Hepatic stellate cell (primary cell): ENCODE results near the gene PTPRG.
"Not testable (repeated sequence)": the region's sequence is repeated elsewhere in the genome, so short reads cannot be mapped to it uniquely, and the experiment has no call there.

Experiments
- DNase-seq: peaks from one replicate; pipeline ENCODE4 v3.0.0; 2011; ENCODE audit warnings: low spot score

The PTPRG gene

DNA sequence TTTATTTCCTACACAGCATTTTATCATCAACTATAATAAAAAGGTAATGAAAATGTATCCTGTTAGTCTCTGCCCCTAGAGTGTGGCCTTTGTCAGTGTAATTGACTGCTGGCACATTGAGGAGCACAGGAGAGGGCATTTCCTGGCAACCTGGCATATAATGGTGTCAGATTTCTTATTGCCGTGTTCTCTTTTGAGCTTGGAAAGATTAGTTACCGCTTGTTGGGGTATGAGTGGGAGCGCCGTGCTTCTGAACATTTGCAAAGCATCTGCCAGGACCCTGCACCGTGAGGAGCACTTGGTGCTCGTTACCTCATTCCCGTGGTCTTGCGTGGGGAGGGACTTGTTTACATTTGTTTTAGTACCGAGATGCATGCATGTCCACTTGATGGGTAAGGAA is 124.4 kb downstream of the PTPRG start:
- DNase-seq, result no peak

DNA sequence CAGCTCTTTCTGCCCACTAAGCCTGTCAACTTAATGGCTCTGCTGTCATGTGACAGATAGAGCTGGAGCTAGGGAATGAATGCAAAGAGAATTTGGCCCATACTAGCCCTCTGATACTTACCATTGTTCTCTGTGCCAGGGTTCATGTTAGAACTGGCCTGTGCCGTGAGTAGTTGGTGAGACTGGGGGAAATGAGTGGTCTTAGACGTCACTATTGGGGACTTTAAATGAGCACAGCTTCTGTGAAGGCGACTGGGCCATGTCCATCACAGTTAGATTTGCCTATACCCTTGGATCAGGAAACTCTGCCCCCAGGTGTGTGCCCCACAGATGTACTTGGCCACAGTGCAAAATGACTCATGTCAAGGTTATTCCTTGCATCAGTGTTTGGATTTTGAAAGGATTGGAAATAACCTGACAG is 124.9 kb downstream of the PTPRG start:
- DNase-seq, result no peak

DNA sequence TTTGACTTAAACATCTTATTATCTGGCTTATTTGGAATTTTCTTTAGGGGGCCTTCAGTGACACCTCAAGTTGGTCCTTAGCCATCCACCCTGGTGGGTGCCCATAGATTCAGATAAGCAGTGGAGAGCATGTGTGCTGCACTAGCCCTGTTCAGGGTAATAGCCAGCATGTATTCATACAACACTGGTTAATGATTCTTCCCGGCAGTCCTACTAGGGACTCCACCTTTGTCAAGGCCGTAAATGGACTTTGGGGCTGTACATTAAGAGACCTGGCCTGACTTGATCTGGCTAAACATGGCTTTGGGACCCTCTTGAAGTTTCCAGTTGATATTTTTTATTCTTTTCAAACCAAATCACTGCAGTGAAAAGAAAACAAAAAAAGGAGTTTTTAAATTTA is 125.8 kb downstream of the PTPRG start:
- DNase-seq, result no peak

DNA sequence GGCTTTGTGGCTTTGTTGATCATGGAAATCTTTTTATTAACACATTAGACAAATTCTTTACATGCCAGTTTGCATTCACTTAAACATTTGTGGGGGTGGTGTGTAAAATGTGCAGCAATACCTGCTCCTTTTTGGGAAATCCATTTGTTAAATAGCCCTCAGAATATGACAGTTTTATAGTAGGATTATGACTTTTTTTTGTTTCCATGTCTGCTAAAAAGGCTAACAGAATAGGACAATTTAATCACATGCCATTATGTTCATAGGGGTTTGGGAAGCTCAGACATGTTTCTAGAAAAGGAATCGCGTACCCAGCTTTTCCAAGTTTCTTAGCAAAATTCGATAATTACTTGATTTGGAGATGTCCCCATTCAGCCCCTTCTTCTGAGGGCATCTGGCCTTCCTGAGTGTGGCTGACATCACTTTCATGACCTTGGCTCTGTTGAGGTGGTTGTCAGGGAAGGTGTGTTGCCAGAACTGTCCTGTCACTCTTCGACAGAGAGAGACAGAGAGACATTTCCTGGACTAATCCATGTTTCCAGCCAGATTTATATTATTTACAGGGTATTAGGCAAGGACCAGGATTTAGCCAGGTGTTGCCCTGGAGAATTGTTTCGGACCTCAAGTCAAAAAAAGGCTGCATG is 126.4 kb downstream of the PTPRG start:
- DNase-seq, result no peak

DNA sequence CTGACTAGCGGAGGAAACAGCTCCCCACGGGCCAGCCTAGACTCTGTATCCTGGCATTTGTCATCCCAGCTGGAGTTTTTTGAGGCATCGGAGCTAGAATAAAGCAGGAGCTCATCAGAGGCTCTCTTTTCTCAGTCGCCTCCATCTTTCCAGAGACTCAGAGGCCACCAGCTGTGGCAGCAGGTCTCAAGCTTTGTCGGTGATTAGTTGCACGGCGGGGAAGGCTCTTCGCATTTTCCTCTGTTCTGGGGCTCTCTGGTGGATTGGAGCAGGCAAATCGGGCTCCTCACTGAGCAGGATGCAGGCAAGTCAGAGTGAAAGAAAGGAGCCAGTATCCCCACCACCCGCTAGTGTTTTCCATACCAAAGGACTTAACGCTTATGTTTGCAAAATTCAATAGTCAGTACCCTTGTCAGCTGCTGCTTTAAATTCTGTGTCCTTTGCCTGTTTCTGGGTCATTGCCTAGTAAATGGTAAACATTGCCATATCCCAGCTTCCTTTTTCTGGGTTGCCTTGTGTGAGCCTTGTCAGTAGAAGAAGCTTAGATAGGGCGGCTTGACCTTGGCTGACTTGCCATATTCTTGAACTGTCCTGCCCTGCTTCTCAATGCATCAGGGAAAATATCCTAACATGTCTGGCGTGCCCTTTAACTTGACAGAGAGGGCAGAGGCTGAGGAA is 127.1 kb downstream of the PTPRG start:
- no peak for DNase-seq

DNA sequence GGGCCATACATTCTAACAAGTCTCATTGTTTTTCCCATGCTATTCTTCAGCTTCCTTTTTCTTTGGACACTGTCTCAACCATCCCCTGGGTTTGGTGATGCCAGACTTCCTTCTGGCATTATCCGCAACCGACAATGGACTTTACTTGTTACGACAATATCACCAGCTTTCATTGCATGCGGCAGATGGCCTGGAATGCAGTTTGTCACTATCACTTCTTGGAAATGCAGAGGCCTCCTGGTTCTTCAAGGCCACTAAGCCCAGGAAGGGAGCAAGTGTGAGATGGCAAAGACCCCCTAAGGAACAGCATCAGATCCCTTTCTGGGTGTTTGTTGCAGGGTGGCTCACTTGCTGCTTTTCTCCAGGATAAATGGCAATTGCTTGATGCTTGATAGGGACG is 128.6 kb downstream of the PTPRG start:
- no peak for DNase-seq

DNA sequence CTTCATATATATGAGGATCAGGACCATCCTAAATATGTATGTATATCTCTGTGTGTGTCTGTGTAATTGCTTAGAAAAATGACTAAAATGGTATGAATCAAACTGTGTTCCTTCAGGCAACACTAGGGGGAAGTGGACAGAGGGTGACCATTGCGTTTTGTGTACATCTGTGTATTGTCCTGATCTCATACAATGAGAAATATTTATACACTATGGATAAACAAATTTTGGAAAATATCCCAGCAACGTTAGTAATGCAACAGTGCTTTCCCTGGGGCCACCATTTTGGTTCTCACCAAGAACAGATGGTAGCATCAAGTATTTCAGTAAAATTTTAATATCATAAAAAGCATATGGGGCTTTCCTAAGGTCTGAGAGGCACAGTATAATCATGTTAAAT is 130.1 kb downstream of the PTPRG start:
- no peak for DNase-seq

DNA sequence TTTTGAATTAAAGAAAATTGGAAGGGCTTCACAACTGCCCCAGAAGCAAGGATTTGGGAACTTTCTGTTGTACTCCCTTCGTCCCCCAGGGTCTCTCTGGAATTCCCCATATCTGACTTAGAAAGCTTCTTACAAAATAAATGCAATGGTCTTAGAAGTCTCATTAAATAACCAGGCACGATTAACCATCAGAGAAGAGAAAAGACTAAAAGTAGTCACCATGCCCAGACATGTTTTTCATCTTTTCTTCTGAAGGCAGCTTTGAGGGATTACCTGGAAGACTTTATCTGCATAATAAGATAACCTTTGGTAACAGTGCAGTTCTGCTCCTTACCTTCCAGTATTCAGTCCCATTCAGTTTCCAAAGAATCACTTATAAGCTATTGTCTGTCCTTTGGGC is 135.9 kb downstream of the PTPRG start:
- DNase-seq, result no peak

DNA sequence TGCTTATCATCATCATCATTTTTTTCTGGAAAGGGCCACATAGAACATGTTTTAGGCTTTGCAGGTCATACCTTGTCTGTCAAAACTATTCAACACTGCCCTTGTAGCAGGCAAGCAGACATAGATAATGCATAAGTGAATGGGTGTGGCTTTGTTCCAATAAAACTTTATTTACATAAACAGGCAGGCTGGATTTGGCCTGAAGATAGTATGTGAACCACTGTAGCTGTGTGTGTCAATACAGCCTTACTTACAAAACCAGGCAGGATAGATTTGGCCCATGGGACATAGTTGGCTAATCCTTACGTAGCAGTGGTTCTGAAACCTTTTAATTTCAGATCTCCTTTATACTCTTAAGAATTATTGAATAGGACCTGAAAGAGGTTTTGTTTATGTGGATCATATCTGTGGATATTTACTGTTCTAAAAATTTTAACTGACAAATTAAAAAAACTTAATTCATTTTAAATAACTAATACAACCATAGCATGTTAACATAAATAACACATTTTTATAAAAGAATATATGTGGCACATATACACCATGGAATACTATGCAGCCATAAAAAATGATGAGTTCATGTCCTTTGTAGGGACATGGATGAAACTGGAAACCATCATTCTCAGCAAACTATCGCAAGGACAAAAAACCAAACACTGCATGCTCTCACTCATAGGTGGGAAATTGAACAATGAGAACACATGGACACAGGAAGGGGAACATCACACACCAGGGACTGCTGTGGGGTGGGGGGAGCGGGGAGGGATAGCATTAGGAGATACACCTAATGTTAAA is 137.1 kb downstream of the PTPRG start:
- not testable (repeated sequence) for DNase-seq

DNA sequence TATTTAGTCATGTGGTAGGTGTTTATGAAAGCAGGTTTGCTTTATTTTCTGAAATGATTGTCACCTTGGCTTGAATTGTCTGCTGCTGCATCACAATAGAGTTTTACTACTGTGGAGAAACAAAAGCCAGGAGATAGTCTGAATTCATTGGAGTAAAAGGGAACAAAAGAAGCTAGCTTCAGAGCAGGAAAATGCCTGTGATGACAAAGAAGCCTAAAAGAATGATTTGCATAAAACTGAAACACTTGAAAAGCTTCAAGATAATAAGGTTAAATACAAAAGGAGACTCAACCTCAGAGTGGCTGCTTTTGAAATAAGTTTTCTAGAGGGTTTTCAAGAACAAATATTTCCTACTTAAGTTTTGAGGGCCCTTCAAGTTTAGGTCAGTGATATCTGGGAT is 138.3 kb downstream of the PTPRG start:
- no peak for DNase-seq

DNA sequence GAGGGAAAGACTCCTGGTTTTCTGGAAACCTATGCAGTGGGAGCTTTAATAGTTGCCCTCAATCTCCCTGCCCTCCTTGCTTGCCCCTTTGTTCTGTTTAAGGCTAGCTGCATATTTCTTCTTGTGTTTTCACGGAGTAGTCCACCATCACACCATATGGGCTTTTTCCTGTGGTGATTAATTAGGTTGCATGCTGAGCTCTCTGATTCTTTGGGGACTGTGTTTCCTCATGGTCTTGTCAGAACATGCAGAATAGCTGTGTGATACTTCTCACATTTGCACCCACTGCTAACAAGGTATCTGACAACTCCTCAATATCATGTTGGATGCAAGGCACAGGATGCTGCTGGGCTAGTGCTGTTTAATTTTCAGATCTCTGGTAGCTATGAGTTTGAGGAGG is 139.6 kb downstream of the PTPRG start:
- DNase-seq, result no peak

DNA sequence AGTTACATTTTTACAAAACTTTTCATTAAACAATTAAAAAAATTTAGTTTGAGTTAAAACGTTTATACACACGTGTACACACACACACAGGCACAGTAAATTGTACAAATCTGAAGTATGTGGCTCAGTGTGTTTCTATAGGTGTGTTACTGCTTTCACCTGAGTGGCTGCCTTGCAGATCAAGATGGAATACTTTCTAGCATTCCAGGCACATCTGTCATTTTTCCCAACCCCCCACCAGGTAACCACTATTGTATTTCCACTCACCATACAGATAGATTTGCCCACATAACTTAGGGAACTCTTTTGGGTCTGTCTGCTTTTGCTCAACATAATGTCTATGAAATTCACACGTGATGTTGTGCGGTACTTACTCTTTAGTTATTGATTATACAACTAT is 141.1 kb downstream of the PTPRG start:
- no peak for DNase-seq

DNA sequence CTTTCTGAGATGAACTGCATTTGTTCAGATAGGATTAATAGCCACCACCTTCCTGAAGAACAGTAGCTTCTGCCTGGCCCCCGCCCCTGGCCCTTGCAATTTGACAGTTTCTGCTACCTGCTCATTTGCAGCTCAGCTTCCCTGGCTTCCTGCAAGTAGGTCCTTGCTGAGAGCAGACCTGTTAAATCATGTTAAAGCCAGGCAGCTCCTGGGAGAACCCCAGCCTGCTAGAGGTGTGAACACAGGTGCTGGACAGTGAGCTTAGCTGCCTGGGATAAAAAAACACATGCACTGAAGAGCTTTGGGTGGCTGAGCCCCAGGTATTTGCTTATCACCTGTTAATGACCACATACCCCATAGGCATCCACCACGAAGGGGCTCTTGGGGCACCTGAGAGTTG is 143.4 kb downstream of the PTPRG start:
- no peak for DNase-seq

DNA sequence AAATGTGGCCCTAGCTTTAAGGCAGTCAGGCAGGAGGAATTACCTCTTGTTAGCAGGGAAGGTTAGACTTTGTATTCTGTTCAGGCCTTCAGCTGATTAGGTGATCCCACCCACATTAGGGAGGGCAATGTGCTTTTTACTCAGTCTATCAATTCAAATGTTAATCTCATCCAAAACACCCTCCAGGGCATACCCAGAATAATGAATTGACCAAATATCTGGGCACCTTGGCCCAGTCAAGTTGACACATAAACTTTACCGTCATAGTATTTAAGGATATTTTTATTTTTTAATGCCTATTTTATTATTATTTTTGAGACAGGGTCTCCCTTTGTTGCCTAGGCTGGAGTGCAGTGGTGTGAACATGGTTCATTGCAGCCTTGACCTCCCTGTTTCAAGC is 146.1 kb downstream of the PTPRG start:
- no peak for DNase-seq

DNA sequence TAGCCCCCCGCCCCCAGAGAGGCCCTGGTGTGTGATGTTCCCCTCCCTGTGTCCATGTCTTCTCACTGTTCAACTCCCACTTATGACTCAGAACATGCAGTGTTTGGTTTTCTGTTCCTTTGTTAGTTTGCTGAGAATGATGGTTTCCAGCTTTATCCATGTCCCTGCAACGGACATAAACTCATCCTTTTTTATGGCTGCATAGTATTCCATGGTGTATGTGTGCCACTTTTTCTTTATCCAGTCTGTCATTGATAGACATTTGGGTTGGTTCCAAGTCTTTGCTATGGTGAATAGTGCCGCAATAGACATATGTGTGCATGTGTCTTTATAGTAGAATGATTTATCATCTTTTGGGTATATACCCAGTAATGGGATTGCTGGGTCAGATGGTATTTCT is 149.5 kb downstream of the PTPRG start:
- DNase-seq, result not testable (repeated sequence)

DNA sequence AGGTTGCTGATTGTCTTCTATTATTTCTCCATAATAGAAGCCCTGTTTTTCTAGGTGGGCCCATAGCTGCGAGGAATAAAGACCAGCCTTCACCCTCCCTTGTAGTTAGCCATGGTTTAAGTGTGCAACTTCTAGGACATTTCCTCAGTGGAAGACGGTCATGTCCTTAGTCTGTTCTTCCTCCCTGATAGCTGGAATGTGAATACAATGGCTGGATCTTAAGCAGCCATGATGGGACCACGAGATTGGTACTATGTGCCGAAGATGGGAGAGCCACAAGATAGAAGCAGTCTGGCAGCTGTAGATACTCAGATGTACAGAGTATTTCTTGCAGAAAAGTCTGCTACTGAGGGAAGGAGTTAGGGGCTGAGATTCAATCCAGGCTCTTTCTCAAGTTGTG is 152.9 kb downstream of the PTPRG start:
- DNase-seq, result no peak

DNA sequence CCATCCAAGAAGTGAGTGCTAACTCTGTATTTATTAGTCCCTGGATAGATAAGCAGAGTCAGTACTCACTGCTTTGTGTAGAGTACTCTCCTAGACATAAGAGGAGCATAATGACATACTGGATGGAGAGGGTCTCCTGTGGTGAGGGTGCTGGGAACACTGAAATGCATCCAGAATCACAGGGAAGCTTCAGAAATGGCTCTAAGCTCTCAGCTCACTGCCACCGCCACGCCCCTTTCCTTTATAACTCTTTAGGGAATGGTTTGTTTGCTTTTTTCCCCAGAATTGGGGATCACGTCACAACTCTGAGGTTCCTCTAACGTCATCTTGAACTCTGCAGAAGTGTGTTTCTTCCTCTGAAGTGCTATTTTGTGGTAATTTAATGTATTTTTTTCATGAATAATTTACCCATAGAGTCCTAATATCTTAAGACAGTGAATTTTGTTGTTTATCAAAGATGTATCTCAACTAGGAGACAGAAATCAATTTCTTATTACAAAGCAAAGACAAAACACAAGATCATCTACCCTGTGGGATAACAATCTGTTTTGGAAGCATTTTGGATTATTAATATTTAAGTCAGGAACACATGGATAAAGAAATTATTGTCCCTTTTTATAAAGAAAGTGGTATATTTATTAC is 154.6 kb downstream of the PTPRG start:
- DNase-seq, result no peak

DNA sequence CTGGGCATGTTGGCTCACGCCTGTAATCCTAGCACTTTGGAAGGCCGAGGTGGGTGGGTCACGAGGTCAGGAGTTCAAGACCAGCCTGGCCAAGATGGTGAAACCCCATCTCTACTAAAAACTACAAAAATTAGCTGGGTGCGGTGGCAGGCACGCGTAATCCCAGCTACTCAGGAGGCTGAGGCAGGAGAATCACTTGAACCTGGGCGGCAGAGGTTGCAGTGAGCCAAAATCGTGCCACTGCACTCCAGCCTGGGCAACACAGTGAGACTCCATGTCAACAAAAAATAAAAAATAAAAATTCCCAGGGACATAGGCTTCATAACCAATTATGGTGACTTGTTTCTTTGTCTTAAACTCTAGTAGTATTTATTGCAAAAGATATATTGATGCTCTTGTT is 155.3 kb downstream of the PTPRG start:
- DNase-seq, result not testable (repeated sequence)

DNA sequence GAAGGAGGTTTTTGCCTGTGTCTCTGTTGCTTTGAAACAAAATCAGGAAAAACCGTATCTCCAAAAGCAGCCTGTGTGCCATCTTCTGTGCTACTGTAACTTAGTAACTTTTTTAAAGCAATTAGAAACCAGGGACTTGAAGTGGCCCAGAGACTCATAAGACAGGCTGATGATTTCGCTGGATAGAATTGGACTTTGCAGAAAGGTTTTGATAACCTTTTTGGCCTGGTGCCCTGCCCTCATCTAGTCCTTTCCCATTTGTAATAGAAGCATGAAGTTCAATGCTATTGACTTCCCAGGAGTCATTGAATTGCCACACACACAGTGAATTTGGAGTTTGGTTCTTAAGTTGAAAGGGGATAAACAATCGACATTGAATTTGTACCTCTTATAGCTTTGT is 157.2 kb downstream of the PTPRG start:
- DNase-seq, result no peak

DNA sequence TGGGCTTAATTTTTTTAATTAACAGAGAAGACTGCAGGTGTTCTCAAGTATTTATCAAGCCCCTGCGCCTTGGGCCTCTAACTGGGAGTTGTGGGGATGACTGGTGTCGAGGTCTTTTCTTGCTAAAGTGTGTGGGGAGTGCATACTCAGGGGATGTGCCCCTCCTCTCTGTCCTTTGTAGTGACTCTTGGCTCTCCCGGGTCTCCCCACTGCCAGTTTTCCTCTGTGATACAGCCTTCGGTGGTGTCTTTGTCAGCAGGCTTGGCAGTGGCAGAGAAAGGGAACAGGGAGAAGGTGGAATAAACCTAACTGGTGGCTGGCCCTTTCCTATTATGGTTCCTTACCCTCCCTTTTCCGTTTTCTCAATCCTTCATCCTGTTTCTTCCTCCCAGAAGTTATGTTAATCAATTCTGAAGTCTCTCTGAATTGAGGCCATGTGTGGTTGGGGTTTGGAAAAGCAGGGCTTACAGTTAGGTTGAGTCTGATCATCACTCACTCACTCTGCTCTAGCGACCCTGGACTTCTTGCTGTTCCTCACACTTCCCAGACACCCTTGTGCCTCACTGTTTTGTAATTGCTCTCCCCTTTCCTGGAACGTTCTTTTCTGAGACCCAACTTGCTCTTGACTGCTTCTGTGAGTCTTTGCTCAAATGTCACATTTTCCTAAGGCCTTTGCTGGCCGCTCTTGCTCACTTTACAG is 158.1 kb downstream of the PTPRG start:
- DNase-seq, result no peak

DNA sequence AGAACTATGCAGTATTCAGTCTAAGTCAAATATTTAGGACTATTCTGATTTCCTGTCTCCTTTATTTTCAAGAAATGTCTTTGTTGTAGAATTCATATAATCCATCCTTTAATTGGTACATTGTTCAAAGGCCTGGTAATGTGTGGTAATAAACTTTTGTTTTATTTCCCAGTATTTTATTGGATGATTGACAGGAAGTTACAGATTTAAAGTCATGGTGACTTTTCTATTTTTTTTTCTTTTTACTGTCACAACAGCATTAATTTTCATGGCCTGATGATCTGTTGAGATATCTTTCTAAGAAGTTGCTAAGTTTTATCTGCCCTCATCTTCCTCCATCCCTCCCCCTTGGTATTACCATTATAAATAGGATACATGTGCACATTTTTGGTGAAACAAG is 161.7 kb downstream of the PTPRG start:
- DNase-seq, result no peak

DNA sequence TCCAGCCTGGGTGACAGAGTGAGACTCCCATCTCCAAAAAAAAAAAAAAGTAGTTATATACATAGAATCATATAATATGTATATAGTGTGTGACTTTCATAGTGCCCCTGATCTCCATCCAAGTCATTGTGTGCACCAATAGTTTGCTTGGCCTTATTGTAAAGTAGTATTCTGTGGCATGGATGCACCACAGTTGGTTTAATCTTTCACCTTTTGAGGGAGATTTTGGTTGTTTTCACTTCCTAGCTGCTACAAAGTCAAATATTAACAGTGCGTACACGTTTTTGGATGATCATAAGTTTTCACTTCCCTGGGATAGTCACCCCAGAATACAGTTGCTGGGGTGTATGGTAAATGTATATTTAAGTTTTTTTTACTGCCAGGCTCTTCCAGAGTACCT is 162.8 kb downstream of the PTPRG start:
- DNase-seq, result no peak
